HepG2 (cell line): Measurements from ENCODE around the gene NEAT1. TPM values are rescaled to one million over a fixed set of nuclear protein-coding genes. Genes with fewer than 3 reads are reported as not detected.
A peak's percentile ranks its signal among the peaks of the same experiment; 100 is the strongest.

ENCODE experiments used
- ATF1 ChIP-seq: IDR thresholded peaks from 2 replicates; pipeline ENCODE4 v1.6.1; 2016; ENCODE audit warnings: mild to moderate bottlenecking, control low read depth
- CBX5 ChIP-seq: sonication (generic); formaldehyde crosslinking; IDR thresholded peaks from 2 replicates; pipeline ENCODE4 v1.4.0; 2020; ENCODE audit warnings: missing genetic modification reagents, borderline replicate concordance
- FOXP4 ChIP-seq: sonication (generic); formaldehyde crosslinking; IDR thresholded peaks from 2 replicates; pipeline ENCODE4 v1.4.0; 2020; ENCODE audit warnings: missing genetic modification reagents
- GTF3A ChIP-seq: sonication (generic); formaldehyde crosslinking; conservative IDR thresholded peaks from 2 replicates; pipeline ENCODE4 v1.4.0; 2020; ENCODE audit warnings: mild to moderate bottlenecking, missing genetic modification reagents
- HCFC1 ChIP-seq: fragments of 150-350 bp; IDR thresholded peaks from 2 replicates; pipeline ENCODE4 v1.6.1; 2014; ENCODE audit warnings: low read depth, low read length
- HNRNPL ChIP-seq: fragments of 200-400 bp; formaldehyde crosslinking; IDR thresholded peaks from 2 replicates; pipeline ENCODE4 v1.6.1; 2017; ENCODE audit warnings: mild to moderate bottlenecking, low read depth, low read length
- IRX3 ChIP-seq: sonication (generic); formaldehyde crosslinking; IDR thresholded peaks from 2 replicates; pipeline ENCODE4 v1.8.1; 2023; ENCODE audit warnings: mild to moderate bottlenecking, low read depth, missing genetic modification reagents, borderline replicate concordance
- KDM1A ChIP-seq: IDR thresholded peaks from 2 replicates; pipeline ENCODE4 v1.6.1; 2016; ENCODE audit warnings: missing compliant biosample characterization
- NFE2L2 ChIP-seq: fragments of 150-350 bp; IDR thresholded peaks from 2 replicates; pipeline ENCODE4 v1.6.1; 2014; ENCODE audit warnings: low read length
- PBX3 ChIP-seq: sonication (generic); formaldehyde crosslinking; IDR thresholded peaks from 2 replicates; pipeline ENCODE4 v1.8.1; 2023; ENCODE audit warnings: missing genetic modification reagents, inconsistent platforms, borderline replicate concordance
- RBM22 ChIP-seq: fragments of 200-400 bp; formaldehyde crosslinking; optimal IDR thresholded peaks from 2 replicates; pipeline ENCODE3; 2017; ENCODE audit warnings: mild to moderate bottlenecking, low read length, moderate library complexity
- REPIN1 ChIP-seq: sonication (generic); formaldehyde crosslinking; IDR thresholded peaks from 2 replicates; pipeline ENCODE4 v1.8.0; 2022; ENCODE audit warnings: missing genetic modification reagents, low read depth, mild to moderate bottlenecking, borderline replicate concordance
- RFX1 ChIP-seq: fragments of 450-650 bp; IDR thresholded peaks from 2 replicates; pipeline ENCODE4 v1.6.1; 2017
- SRF ChIP-seq: IDR thresholded peaks from 2 replicates; pipeline ENCODE4 v1.6.1; 2011; ENCODE audit warnings: mild to moderate bottlenecking, low read depth, low read length, moderate library complexity
- SRSF4 ChIP-seq: fragments of 200-400 bp; formaldehyde crosslinking; IDR thresholded peaks from one replicate; pipeline ENCODE4 v1.6.1; 2018; ENCODE audit warnings: mild to moderate bottlenecking, low read depth, low read length, moderate library complexity; ENCODE audit not compliant: poor library complexity, severe bottlenecking
- TP53 ChIP-seq: sonication (generic); formaldehyde crosslinking; conservative IDR thresholded peaks from 2 replicates; pipeline ENCODE4 v1.4.0; 2020; ENCODE audit warnings: missing genetic modification reagents
- ZBTB7B ChIP-seq: sonication (generic); formaldehyde crosslinking; IDR thresholded peaks from 2 replicates; pipeline ENCODE4 v1.4.0; 2020; ENCODE audit warnings: missing genetic modification reagents
- ZFAT ChIP-seq: sonication (generic); formaldehyde crosslinking; conservative IDR thresholded peaks from 2 replicates; pipeline ENCODE4 v1.8.1; 2023; ENCODE audit warnings: missing genetic modification reagents, inconsistent platforms
- ZIK1 ChIP-seq: sonication (generic); formaldehyde crosslinking; IDR thresholded peaks from 2 replicates; pipeline ENCODE4 v1.5.0; 2020; ENCODE audit warnings: mild to moderate bottlenecking, low read depth, missing genetic modification reagents, borderline replicate concordance
- ZNF441 ChIP-seq: sonication (generic); formaldehyde crosslinking; IDR thresholded peaks from 2 replicates; pipeline ENCODE4 v1.7.0; 2021; ENCODE audit warnings: missing genetic modification reagents, borderline replicate concordance
- ZNF557 ChIP-seq: sonication (generic); formaldehyde crosslinking; IDR thresholded peaks from 2 replicates; pipeline ENCODE4 v1.4.0; 2020; ENCODE audit warnings: missing genetic modification reagents
- ZNF878 ChIP-seq: sonication (generic); formaldehyde crosslinking; IDR thresholded peaks from 2 replicates; pipeline ENCODE4 v1.8.1; 2023; ENCODE audit warnings: mild to moderate bottlenecking, missing genetic modification reagents, moderate library complexity
- polyA plus RNA-seq, 8 experiments: library from polyadenylated mRNA; depleted of rRNA in 3 of 8; stranded (reverse) in 7 of 8; unstranded in 1 of 8; fragments of >200 nt; fragmentation: Illumina TruSeq in 4 of 8; extraction: Trizol in 4 of 8; gene quantifications; 2 replicates each; pipeline versions ENCODE4 v1.2.1 to v1.2.3, GENCODE V29; 2011 to 2016; ENCODE audit warnings: low read depth in 4 of 8, missing spikeins in 1 of 8, mixed read lengths in 1 of 8; ENCODE audit not compliant: insufficient read depth in 1 of 8
- total RNA-seq, 5 experiments: library from RNA; depleted of rRNA; stranded (reverse); fragments of >200 nt; fragmentation: Illumina TruSeq; extraction: Trizol; gene quantifications; 2 replicates each; pipeline ENCODE4 v1.2.3, GENCODE V29; 2016; ENCODE audit warnings: low read depth in 1 of 5
- TF ChIP-seq, protein P1 (sequence below): sonication (generic); formaldehyde crosslinking; IDR thresholded peaks from 2 replicates; pipeline ENCODE4 v1.4.0; 2020; ENCODE audit warnings: missing genetic modification reagents
- TF ChIP-seq, protein P2 (sequence below): sonication (generic); formaldehyde crosslinking; IDR thresholded peaks from 2 replicates; pipeline ENCODE4 v1.4.0; 2020; ENCODE audit warnings: mild to moderate bottlenecking, missing genetic modification reagents
- TF ChIP-seq, protein P3 (sequence below): sonication (generic); formaldehyde crosslinking; IDR thresholded peaks from 2 replicates; pipeline ENCODE4 v1.4.0; 2020; ENCODE audit warnings: missing genetic modification reagents

NEAT1 gene
- total and polyA plus RNA-seq, 2 of the 13 experiments (the other 11 are each of a cell fraction or from before 2014, with no cell fraction given) = 20.5 to 41.2 TPM

- no peak for TF ChIP-seq PBX3 (CRISPR knock-in tag)
- no peak for TF ChIP-seq TP53 (CRISPR knock-in tag)
- TF ChIP-seq ZNF441 (CRISPR knock-in tag) = no peak
- TF ChIP-seq KDM1A (CRISPR knock-in tag) = no peak
- TF ChIP-seq NFE2L2 = no peak
- TF ChIP-seq IRX3 (CRISPR knock-in tag) = no peak
- TF ChIP-seq SRSF4 = no peak
- TF ChIP-seq GTF3A (CRISPR knock-in tag) = no peak
- TF ChIP-seq HNRNPL = no peak
- TF ChIP-seq, protein P1, sequence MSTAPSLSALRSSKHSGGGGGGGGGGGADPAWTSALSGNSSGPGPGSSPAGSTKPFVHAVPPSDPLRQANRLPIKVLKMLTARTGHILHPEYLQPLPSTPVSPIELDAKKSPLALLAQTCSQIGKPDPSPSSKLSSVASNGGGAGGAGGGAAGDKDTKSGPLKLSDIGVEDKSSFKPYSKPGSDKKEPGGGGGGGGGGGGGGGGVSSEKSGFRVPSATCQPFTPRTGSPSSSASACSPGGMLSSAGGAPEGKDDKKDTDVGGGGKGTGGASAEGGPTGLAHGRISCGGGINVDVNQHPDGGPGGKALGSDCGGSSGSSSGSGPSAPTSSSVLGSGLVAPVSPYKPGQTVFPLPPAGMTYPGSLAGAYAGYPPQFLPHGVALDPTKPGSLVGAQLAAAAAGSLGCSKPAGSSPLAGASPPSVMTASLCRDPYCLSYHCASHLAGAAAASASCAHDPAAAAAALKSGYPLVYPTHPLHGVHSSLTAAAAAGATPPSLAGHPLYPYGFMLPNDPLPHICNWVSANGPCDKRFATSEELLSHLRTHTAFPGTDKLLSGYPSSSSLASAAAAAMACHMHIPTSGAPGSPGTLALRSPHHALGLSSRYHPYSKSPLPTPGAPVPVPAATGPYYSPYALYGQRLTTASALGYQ (CRISPR knock-in tag) = no peak
- no peak for TF ChIP-seq ZBTB7B
- peak; percentile 92 for TF ChIP-seq RBM22
- no peak for TF ChIP-seq ZNF557 (CRISPR knock-in tag)
- TF ChIP-seq, protein P2, sequence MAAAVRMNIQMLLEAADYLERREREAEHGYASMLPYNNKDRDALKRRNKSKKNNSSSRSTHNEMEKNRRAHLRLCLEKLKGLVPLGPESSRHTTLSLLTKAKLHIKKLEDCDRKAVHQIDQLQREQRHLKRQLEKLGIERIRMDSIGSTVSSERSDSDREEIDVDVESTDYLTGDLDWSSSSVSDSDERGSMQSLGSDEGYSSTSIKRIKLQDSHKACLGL = no peak
- no peak for TF ChIP-seq ZNF878
- no peak for TF ChIP-seq ATF1 (CRISPR knock-in tag)
- TF ChIP-seq ZFAT (CRISPR knock-in tag) = no peak
- no peak for TF ChIP-seq FOXP4 (CRISPR knock-in tag)
- TF ChIP-seq CBX5 (CRISPR knock-in tag) = no peak
- 0 out of 2 replicates have a peak, but pooled peaks have one; percentile 40 for TF ChIP-seq ZIK1 (CRISPR knock-in tag)
- TF ChIP-seq RFX1 = no peak
- TF ChIP-seq SRF = no peak
- no peak for TF ChIP-seq HCFC1
- TF ChIP-seq, protein P3, sequence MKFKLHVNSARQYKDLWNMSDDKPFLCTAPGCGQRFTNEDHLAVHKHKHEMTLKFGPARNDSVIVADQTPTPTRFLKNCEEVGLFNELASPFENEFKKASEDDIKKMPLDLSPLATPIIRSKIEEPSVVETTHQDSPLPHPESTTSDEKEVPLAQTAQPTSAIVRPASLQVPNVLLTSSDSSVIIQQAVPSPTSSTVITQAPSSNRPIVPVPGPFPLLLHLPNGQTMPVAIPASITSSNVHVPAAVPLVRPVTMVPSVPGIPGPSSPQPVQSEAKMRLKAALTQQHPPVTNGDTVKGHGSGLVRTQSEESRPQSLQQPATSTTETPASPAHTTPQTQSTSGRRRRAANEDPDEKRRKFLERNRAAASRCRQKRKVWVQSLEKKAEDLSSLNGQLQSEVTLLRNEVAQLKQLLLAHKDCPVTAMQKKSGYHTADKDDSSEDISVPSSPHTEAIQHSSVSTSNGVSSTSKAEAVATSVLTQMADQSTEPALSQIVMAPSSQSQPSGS (CRISPR knock-in tag) = no peak
- TF ChIP-seq REPIN1 (CRISPR knock-in tag) = no peak
These were observed 1.1 kb downstream of the NEAT1 start (continued) for GRCh38 chr11:65423516-65424204.
